Posterior cingulate gyrus (tissue), 11 donors: ENCODE data around the gene CPNE1.

Experiments used
- DNase-seq, 10 donors: peaks; one replicate each; pipeline versions ENCODE4 v3.0.0 to v3.0.0-alpha.2; 2020 to 2021; ENCODE audit warnings: mixed read lengths in 3 of 10
- intact Hi-C: fragments of 100-400 bp; cut with DNase I; formaldehyde crosslinking; loops from one replicate; pipeline ENCODE4 v1.15.1; 2023

Gene CPNE1

GRCh38 chr20:35660122-35660937 lies 4.4 kb downstream of the CPNE1 start:
- DNase-seq = no peak
- intact Hi-C loops = loop anchor here (5.0 kb wide), 2 partner anchors 43 to 118 kb away; partner anchors contain the start of genes ERGIC3 and SPAG4

- no peak for DNase-seq
- intact Hi-C loops = no loop called here
Observed at GRCh38 chr20:35657271-35657670, 7.4 kb downstream of the CPNE1 start.

- intact Hi-C loops = no loop called here
Observed at GRCh38 chr20:35654415-35654814, 10.3 kb downstream of the CPNE1 start.

GRCh38 chr20:35653893-35654292 lies 10.8 kb downstream of the CPNE1 start:
- intact Hi-C loops = no loop called here

More at GRCh38 chr20:35654415-35654814, 10.3 kb downstream of the CPNE1 start:
- DNase-seq = no peak

GRCh38 chr20:35653430-35653734 lies 11.3 kb downstream of the CPNE1 start:
- DNase-seq = no peak
- intact Hi-C loops = no loop called here

More at GRCh38 chr20:35653893-35654292, 10.8 kb downstream of the CPNE1 start:
- DNase-seq = no peak

- DNase-seq = no peak
- intact Hi-C loops = no loop called here
Observed at GRCh38 chr20:35652641-35653429, 11.9 kb downstream of the CPNE1 start.

- intact Hi-C loops = no loop called here
Observed at GRCh38 chr20:35651958-35652357, 12.7 kb downstream of the CPNE1 start.

GRCh38 chr20:35650632-35651031 lies 14.1 kb downstream of the CPNE1 start:
- intact Hi-C loops = no loop called here
- no peak for DNase-seq

More at GRCh38 chr20:35651958-35652357, 12.7 kb downstream of the CPNE1 start:
- no peak for DNase-seq

GRCh38 chr20:35648836-35649235 lies 15.9 kb downstream of the CPNE1 start:
- intact Hi-C loops = no loop called here
- DNase-seq = no peak

- no peak for DNase-seq
- intact Hi-C loops = no loop called here
Observed at GRCh38 chr20:35644806-35645205, 19.9 kb downstream of the CPNE1 start.

- intact Hi-C loops = no loop called here
- no peak for DNase-seq
Observed at GRCh38 chr20:35643045-35643444, 21.7 kb downstream of the CPNE1 start.

GRCh38 chr20:35641743-35642142 lies 23.0 kb downstream of the CPNE1 start:
- no peak for DNase-seq
- intact Hi-C loops = no loop called here

GRCh38 chr20:35640724-35641123 lies 24.0 kb downstream of the CPNE1 start:
- DNase-seq = no peak
- intact Hi-C loops = no loop called here

GRCh38 chr20:35638751-35639150 lies 25.9 kb downstream of the CPNE1 start:
- intact Hi-C loops = no loop called here
- no peak for DNase-seq

GRCh38 chr20:35637276-35637675 lies 27.4 kb downstream of the CPNE1 start:
- intact Hi-C loops = no loop called here
- DNase-seq = no peak

- intact Hi-C loops = no loop called here
- no peak for DNase-seq
Observed at GRCh38 chr20:35636095-35636494, 28.6 kb downstream of the CPNE1 start.

- intact Hi-C loops = no loop called here
- DNase-seq = no peak
Observed at GRCh38 chr20:35635652-35636051, 29.0 kb downstream of the CPNE1 start.

GRCh38 chr20:35632539-35633115 lies 32.1 kb downstream of the CPNE1 start:
- peak in 1 of 10 donors; percentile 35 for DNase-seq
- intact Hi-C loops = no loop called here

- DNase-seq = no peak
- intact Hi-C loops = no loop called here
Observed at GRCh38 chr20:35630636-35631035, 34.1 kb downstream of the CPNE1 start.

GRCh38 chr20:35629427-35630145 lies 35.1 kb downstream of the CPNE1 start:
- intact Hi-C loops = no loop called here
- DNase-seq = peak in 1 of 10 donors; percentile 48

GRCh38 chr20:35627121-35627520 lies 37.6 kb downstream of the CPNE1 start:
- no peak for DNase-seq
- intact Hi-C loops = no loop called here
